H9 (cell line): ENCODE measurements around the gene JAKMIP3. TPM values are rescaled to one million over a fixed set of nuclear protein-coding genes. Genes with fewer than 3 reads are reported as not detected.

Source experiments
- DNase-seq: peaks from one replicate; pipeline ENCODE4 v3.0.0-alpha.2; 2017
- H2AFZ ChIP-seq: one replicate; pipeline ENCODE4 v1.6.1; 2013; ENCODE audit warnings: mild to moderate bottlenecking, low read length, control low read depth, moderate library complexity
- H2AK5ac ChIP-seq: 2 replicates; pipeline ENCODE4 v1.6.1; 2013; ENCODE audit warnings: low read length, control low read depth, mixed read lengths; ENCODE audit not compliant: insufficient read length
- H2BK120ac ChIP-seq: one replicate; pipeline ENCODE4 v1.6.1; 2013; ENCODE audit warnings: low read depth, mild to moderate bottlenecking, low read length, control low read depth, inconsistent platforms; ENCODE audit not compliant: poor library complexity, severe bottlenecking
- H2BK12ac ChIP-seq: 2 replicates; pipeline ENCODE4 v1.6.1; 2013; ENCODE audit warnings: low read length, control low read depth, mixed read lengths, low read depth; ENCODE audit not compliant: insufficient read length
- H2BK15ac ChIP-seq: 2 replicates; pipeline ENCODE4 v1.6.1; 2013; ENCODE audit warnings: low read depth, low read length, control low read depth
- H2BK20ac ChIP-seq: one replicate; pipeline ENCODE4 v1.6.1; 2013; ENCODE audit warnings: low read depth, mild to moderate bottlenecking, low read length, control low read depth, inconsistent platforms; ENCODE audit not compliant: poor library complexity, severe bottlenecking
- H2BK5ac ChIP-seq: 2 replicates; pipeline ENCODE4 v1.6.1; 2013; ENCODE audit warnings: low read length, control low read depth, mixed read lengths; ENCODE audit not compliant: insufficient read length
- H3K14ac ChIP-seq: 2 replicates; pipeline ENCODE4 v1.6.1; 2013; ENCODE audit warnings: low read length, control low read depth; ENCODE audit not compliant: insufficient read depth
- H3K18ac ChIP-seq: 2 replicates; pipeline ENCODE4 v1.6.1; 2013; ENCODE audit warnings: low read depth, mild to moderate bottlenecking, mixed read lengths, low read length, control low read depth; ENCODE audit not compliant: insufficient read length
- H3K23ac ChIP-seq: 2 replicates; pipeline ENCODE4 v1.6.1; 2013; ENCODE audit warnings: low read length, control low read depth, mixed read lengths, low read depth; ENCODE audit not compliant: insufficient read length
- H3K23me2 ChIP-seq: 2 replicates; pipeline ENCODE4 v1.6.1; 2013; ENCODE audit warnings: low read depth, mild to moderate bottlenecking, mixed read lengths, low read length, control low read depth; ENCODE audit not compliant: insufficient read length, poor library complexity, severe bottlenecking
- H3K27ac ChIP-seq: 2 replicates; pipeline ENCODE4 v1.5.1; 2013; ENCODE audit warnings: low read length, control low read depth, mixed read lengths, low read depth; ENCODE audit not compliant: insufficient read length
- H3K27me3 ChIP-seq: 2 replicates; pipeline ENCODE4 v1.6.1; 2013; ENCODE audit warnings: low read length, control low read depth, inconsistent platforms; ENCODE audit not compliant: insufficient read depth
- H3K4ac ChIP-seq: 2 replicates; pipeline ENCODE4 v1.6.1; 2013; ENCODE audit warnings: low read depth, mild to moderate bottlenecking, control low read depth, inconsistent platforms, low read length, moderate library complexity
- H3K4me1 ChIP-seq: 2 replicates; pipeline ENCODE4 v1.6.1; 2013; ENCODE audit warnings: low read length, control low read depth, inconsistent platforms; ENCODE audit not compliant: insufficient read depth
- H3K4me2 ChIP-seq: 2 replicates; pipeline ENCODE4 v1.6.1; 2013; ENCODE audit warnings: low read length, control low read depth, mixed read lengths; ENCODE audit not compliant: insufficient read length, insufficient read depth
- H3K56ac ChIP-seq: 2 replicates; pipeline ENCODE4 v1.6.1; 2013; ENCODE audit warnings: low read depth, mild to moderate bottlenecking, mixed read lengths, low read length, control low read depth; ENCODE audit not compliant: insufficient read length
- H3K79me1 ChIP-seq: 2 replicates; pipeline ENCODE4 v1.6.1; 2013; ENCODE audit warnings: low read depth, mild to moderate bottlenecking, moderate library complexity, low read length, control low read depth, inconsistent platforms; ENCODE audit not compliant: insufficient read depth, poor library complexity, severe bottlenecking
- H3K79me2 ChIP-seq: 2 replicates; pipeline ENCODE4 v1.6.1; 2013; ENCODE audit warnings: low read length, control low read depth, inconsistent platforms; ENCODE audit not compliant: insufficient read depth
- H3K9ac ChIP-seq: 2 replicates; pipeline ENCODE4 v1.6.1; 2013; ENCODE audit warnings: low read length, control low read depth, mixed read lengths; ENCODE audit not compliant: insufficient read length; ENCODE audit errors: extremely low read depth
- H3K9me3 ChIP-seq: one replicate; pipeline ENCODE4 v1.6.1; 2013; ENCODE audit warnings: low read depth, low read length, inconsistent platforms; ENCODE audit not compliant: control insufficient read depth
- H3T11ph ChIP-seq: one replicate; pipeline ENCODE4 v1.6.1; 2013; ENCODE audit warnings: mild to moderate bottlenecking, low read length, control low read depth, inconsistent platforms
- H4K20me1 ChIP-seq: one replicate; pipeline ENCODE4 v1.6.1; 2013; ENCODE audit not compliant: control insufficient read depth, insufficient read length, insufficient read depth
- H4K5ac ChIP-seq: 2 replicates; pipeline ENCODE4 v1.6.1; 2013; ENCODE audit warnings: low read depth, mild to moderate bottlenecking, mixed read lengths, low read length, control low read depth; ENCODE audit not compliant: insufficient read length
- H4K8ac ChIP-seq: replicated peaks from 2 replicates; pipeline ENCODE4 v1.6.1; 2013; ENCODE audit warnings: low read length, control low read depth, mixed read lengths, low read depth; ENCODE audit not compliant: insufficient read length
- H4K91ac ChIP-seq: 2 replicates; pipeline ENCODE4 v1.6.1; 2013; ENCODE audit warnings: low read depth, mild to moderate bottlenecking, moderate library complexity, mixed read lengths, low read length, control low read depth; ENCODE audit not compliant: insufficient read length
- H3K27ac Mint-ChIP-seq, 3 experiments: 2 replicates in 2 of 3; 3 replicates in 1 of 3; pipeline ENCODE4 v1.8.0; 2020 to 2021; ENCODE audit warnings: mixed read lengths in 3 of 3, mild to moderate bottlenecking in 1 of 3, moderate library complexity in 1 of 3
- H3K27me3 Mint-ChIP-seq: 2 replicates; pipeline ENCODE4 v1.8.0; 2021; ENCODE audit warnings: low read depth, mild to moderate bottlenecking, moderate library complexity, mixed read lengths
- H3K36me3 Mint-ChIP-seq, 3 experiments: 2 replicates in 2 of 3; 3 replicates in 1 of 3; pipeline ENCODE4 v1.8.0; 2020 to 2021; ENCODE audit warnings: low read depth in 3 of 3, mixed read lengths in 3 of 3; ENCODE audit not compliant: insufficient read depth in 1 of 3
- H3K4me1 Mint-ChIP-seq, 2 experiments: 2 replicates each; pipeline ENCODE4 v1.8.0; 2020; ENCODE audit warnings: mixed read lengths in 2 of 2
- H3K4me3 Mint-ChIP-seq, 2 experiments: 2 replicates in 1 of 2; 3 replicates in 1 of 2; pipeline ENCODE4 v1.8.0; 2020 to 2021; ENCODE audit warnings: mild to moderate bottlenecking in 2 of 2, mixed read lengths in 2 of 2, moderate library complexity in 1 of 2
- H3K9me3 Mint-ChIP-seq, 2 experiments: 2 replicates in 1 of 2; 3 replicates in 1 of 2; pipeline ENCODE4 v1.8.0; 2020; ENCODE audit warnings: mild to moderate bottlenecking in 2 of 2, mixed read lengths in 2 of 2, moderate library complexity in 1 of 2
- WGBS: extraction: QIAGEN DNeasy Blood & Tissue Kit; methylation state at CpG from one replicate; pipeline ENCODE4 v1.1.7; 2013; ENCODE audit warnings: missing lambda C conversion rate, low lambda C conversion rate, mixed read lengths; ENCODE audit not compliant: insufficient read length; ENCODE audit errors: extremely low coverage; 5-methylcytosine and 5-hydroxymethylcytosine counted together
- total RNA-seq: library from RNA; stranded (reverse); gene quantifications from 2 replicates; pipeline ENCODE4 v1.2.1, GENCODE V29; 2021
- TF ChIP-seq, protein P1 (sequence below): fragments of 200-600 bp; sonication (generic); conservative IDR thresholded peaks from 3 replicates; pipeline ENCODE4 v1.8.0; 2021; ENCODE audit warnings: antibody characterized with exemption, mild to moderate bottlenecking

Gene JAKMIP3
- total RNA-seq, 1 experiment from 2014 or later: 0.50 TPM

DNA sequence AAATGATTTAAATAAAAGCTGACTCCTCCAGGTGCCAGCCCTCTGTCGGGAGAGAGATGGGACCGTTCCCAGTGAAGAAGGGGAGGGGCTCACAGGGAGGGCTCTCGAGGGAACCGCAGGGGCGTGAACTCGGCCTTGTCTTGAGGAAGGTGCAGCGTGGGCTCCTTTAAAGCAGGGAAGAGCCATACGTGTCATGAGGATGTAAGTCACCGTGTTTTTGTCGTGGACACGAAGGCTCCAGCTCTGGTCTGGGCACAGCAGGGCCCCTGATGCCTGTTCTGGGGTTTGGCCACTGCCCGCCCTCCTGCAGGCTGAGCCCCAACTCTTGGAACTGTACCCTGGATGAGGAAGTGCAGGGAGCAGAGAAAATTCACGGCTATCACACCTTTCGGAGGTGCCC, 45.0 kb downstream of the JAKMIP3 start:
- no CpG with 5 or more reads among the region's 14 CpGs for WGBS
- no peak overlapping the region; the same call in 1 of the 2 replicates for H3K14ac ChIP-seq
- no peak overlapping the region for H2BK20ac ChIP-seq
- no peak overlapping the region for H4K91ac ChIP-seq
- no peak overlapping the region for H3K56ac ChIP-seq
- H3K36me3 Mint-ChIP-seq: peaks cover 0 to 2% (median 0%) of the 10 kb centered on the region in 3 experiments; a peak in 1 of 7 replicates
- no peak overlapping the region for H4K5ac ChIP-seq
- H3K4me1 ChIP-seq: no peaks in the 10 kb centered on the region
- H2AK5ac ChIP-seq: no peak overlapping the region
- H3K4me1 Mint-ChIP-seq: no peaks in the 10 kb centered on the region; a peak in 1 of 4 replicates
- no peaks in the 10 kb centered on the region for H3K23me2 ChIP-seq
- TF ChIP-seq, protein P1, sequence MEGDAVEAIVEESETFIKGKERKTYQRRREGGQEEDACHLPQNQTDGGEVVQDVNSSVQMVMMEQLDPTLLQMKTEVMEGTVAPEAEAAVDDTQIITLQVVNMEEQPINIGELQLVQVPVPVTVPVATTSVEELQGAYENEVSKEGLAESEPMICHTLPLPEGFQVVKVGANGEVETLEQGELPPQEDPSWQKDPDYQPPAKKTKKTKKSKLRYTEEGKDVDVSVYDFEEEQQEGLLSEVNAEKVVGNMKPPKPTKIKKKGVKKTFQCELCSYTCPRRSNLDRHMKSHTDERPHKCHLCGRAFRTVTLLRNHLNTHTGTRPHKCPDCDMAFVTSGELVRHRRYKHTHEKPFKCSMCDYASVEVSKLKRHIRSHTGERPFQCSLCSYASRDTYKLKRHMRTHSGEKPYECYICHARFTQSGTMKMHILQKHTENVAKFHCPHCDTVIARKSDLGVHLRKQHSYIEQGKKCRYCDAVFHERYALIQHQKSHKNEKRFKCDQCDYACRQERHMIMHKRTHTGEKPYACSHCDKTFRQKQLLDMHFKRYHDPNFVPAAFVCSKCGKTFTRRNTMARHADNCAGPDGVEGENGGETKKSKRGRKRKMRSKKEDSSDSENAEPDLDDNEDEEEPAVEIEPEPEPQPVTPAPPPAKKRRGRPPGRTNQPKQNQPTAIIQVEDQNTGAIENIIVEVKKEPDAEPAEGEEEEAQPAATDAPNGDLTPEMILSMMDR: no peak
- no peaks in the 10 kb centered on the region for H3K79me2 ChIP-seq
- peak; percentile 27 for DNase-seq
- H3K27ac ChIP-seq: no peak overlapping the region
- H2BK5ac ChIP-seq: no peak overlapping the region
- no peak overlapping the region for H3K18ac ChIP-seq
- no peak overlapping the region for H2BK15ac ChIP-seq
- H2AFZ ChIP-seq: no peak overlapping the region
- no peak overlapping the region for H3K9ac ChIP-seq
- H4K8ac ChIP-seq: no peak overlapping the region
- no peak overlapping the region for H3K27ac Mint-ChIP-seq
- no peak overlapping the region for H3K4me3 Mint-ChIP-seq
- no peaks in the 10 kb centered on the region for H3K9me3 ChIP-seq
- H3T11ph ChIP-seq: no peak overlapping the region
- no peaks in the 10 kb centered on the region for H4K20me1 ChIP-seq
- no peak overlapping the region for H3K4ac ChIP-seq
- H3K23ac ChIP-seq: no peak overlapping the region
- no peaks in the 10 kb centered on the region for H3K27me3 ChIP-seq
- H3K27me3 Mint-ChIP-seq: no peaks in the 10 kb centered on the region
- no peaks in the 10 kb centered on the region for H3K79me1 ChIP-seq
- H2BK12ac ChIP-seq: no peak overlapping the region
- H2BK120ac ChIP-seq: no peak overlapping the region
- no peaks in the 10 kb centered on the region for H3K9me3 Mint-ChIP-seq
- H3K4me2 ChIP-seq: no peak overlapping the region
